ENCODE results near the gene RNF227.
"Not testable (repeated sequence)": the region's sequence is repeated elsewhere in the genome, so short reads cannot be mapped to it uniquely, and the experiment has no call there.

Gene RNF227

DNA sequence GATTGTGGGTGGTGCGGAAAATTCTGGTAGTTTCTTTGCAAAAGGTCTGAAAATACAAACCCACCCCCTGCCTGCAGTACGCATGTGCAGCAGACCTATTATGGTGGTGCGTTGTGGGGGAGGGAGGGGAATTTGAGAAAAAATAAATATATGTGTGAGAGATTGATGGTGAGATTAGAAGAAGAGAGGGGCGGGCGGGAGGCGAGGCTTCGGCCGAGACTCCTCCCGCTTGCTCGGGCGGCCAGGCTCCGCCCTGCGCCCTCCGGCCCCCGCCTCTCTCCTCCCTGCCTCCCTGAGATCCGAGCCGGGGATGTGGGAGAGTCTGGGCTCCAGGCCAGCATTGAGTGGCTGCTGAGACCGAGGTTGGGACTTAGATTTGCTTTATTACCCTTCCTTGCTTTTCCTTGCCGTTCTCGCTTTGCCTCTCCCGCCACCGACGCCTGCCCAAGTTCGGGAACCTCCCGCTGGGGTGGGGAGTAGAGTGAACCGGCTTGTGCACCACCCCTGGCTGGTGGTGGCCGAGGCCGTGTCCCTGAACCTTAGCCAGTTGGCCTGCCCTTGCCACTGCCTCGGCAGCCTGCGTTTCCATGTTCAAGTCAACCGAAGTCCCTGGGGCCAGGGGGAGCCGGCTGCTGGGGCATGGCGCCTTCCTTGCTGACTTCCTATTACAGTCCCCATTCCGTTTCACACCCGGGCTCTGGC lies 28.5 kb downstream of the RNF227 start:
- peak; percentile 99 for DNase-seq

DNA sequence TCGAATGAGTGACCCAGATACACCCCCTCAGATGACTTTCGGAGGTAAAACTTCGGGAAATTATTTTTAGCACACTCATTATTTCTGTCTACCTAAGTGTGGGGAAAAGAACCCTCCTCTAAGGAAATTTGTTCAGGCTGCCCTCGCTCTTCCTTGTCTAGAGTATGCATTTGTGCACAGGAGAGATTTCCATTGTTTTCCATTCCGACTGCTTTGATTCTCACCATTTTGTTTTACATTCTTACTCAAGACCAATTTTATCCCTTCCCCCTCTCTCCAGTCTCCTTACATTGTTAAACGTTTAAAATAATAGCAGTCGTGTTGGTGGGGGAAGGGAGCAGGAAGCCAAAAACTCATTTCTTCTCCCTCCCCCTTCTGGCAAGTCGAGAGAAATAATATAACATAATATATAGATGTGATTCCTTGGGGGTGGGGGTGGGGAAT lies 29.0 kb downstream of the RNF227 start:
- no peak for DNase-seq

DNA sequence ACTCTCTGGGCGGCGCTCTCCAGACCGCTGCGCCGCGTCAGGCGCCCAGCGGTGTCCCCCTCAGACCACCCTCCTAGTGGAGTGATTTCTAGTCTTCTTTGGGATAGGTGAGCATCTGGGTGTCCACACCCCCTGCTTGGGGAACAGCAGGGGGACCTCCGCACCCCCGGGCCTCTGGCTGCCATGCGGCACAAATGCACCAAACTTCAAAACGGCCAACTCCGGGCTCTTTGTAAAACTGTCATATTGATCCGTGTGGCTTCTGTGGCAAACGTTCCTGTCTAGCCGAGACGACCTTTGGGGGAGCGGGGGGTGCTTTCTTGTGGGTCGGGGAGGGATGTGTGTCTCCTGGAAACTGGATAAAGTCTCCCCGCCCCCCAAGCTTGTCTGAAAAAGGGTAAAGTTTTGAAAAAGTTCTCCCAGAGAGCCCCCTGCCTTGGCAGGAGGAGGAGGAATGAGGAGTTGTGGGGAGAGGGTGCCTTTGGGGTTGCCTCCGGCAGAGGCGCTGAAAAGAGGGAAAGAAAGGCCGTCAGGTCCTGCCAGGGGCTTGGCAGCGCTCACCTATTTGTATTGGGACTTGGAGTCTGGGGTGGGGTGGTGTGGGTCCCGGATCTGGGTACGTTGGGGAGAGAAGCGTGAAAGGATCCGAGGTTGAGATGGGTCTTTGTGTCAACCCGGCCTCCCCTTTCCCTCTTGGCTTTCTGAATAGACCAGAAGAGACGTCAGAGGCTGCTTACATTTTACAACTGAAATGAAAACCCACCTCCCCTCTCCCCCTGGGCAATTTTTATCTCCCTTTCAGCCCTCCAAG lies 29.7 kb downstream of the RNF227 start:
- peak; percentile 86 for DNase-seq

DNA sequence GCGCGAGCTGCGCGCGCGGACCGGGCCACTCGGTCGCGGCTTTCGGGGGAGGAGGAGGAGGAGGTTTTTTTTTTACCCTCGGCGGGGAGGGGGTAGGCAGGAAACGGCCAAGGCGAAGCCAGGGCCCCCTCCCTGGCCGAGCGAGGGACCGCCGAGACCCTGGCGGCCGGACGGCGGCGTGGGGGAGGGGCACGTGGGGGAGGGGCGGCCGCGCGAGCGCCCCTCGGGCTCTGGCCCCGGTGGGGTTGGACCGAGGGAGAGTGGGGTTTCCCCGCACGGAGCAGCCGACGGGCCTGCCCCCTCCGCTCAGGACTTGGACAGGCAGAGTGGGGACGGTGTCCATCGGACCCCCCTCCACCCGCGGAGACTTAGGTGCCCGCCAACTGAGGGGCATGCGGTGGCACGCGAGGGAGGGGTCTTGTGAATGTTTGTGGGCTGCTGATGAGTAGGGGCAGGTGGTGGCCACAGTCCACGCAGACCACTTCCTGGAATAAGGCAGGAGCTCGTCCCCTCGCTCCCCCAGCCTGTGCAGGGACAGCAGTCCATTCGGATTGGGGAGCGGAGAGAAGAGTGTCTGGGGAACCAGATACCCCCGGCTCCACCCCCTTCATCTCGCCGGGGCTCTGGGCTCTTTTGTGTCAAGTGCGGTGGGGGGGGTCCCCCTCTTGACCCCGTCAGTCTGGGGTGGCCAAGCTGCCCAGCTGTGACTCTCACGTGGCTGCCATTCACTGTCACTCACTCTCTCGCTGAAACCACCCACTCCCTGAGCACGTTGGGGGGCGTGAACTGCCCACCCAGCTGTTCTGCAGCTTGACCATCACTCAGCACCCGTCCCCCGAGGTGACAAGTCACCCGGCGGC lies 30.5 kb downstream of the RNF227 start:
- DNase-seq, result peak; percentile 87

DNA sequence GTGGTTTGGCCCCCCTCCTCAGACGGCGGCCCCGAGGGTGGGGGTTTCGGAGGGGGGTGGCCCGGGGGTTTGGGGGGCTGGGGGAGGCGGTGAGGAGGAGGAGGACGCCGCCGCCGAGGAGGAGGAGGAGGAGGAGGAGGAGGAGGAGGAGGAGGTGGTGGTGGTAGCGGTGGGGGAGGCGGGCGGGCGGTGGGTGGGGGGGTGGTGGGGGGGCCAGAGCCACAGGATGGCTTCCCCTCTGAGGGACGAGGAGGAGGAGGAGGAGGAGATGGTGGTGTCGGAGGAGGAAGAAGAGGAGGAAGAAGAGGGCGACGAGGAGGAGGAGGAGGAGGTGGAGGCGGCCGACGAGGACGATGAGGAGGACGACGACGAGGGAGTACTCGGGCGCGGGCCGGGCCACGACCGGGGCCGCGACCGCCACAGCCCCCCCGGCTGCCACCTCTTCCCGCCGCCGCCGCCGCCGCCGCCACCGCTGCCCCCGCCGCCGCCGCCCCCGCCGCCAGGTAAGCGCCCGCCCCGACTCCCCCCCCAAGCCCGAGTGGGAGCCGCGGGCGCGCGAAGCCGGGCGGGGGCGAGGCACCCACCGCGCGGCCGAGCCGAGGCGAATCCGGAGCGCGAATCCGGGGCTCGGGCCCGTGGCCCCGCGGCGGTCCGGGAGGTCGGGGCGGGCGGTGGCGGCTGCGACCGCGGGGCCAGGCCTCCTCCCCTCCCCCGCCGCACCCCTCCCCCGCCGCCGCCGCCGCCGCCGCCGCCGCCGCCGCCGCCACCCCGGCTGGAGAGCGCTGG lies 31.3 kb downstream of the RNF227 start:
- peak; percentile 57 for DNase-seq

DNA sequence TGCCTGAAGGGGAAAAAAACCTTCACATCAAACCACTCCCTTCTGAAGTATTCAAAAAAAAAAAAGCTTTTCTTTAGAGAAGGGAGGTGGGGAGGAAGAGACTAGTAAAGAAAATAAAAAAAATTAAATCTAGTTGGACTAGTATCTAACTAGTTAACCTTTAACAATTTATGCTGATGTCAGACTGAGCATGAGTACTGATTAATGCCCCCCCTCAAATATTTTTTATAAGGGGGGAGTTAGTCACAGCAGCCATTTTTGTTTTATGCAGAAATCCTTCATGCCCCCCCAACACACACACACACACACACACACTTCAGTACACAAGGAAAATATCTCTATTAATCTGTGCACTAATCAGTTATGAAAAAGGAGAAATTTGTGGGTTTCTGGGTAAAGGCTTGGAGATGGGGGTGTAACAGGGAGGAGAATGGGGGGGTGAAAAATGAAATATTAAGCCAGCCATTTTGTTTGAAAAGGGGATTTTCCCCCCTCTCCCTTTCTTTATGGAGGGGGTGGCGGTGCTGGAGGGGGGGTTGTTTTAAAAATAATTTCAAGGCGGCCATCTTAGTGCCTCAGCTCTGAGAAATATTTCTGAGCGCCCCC lies 32.2 kb downstream of the RNF227 start:
- peak; percentile 74 for DNase-seq

DNA sequence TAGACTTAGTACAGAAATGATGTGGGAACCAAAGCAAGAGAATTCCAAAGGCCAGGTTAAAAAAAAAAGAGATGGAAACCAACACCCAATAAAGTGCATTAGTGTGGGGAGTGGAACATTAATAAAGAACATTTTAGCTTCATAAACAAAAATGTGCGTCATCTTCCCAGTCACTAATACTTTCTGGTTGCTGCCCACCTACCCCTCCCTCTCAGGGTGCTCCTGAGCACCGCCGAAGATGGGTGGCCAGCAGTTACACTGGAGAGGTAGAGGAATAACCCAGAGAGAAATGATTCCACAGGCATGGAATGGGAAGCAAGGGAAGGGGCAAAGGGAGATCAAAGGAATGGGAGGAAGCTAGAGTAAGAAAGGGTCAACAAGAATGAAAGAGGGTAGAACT lies 33.5 kb downstream of the RNF227 start:
- no peak for DNase-seq

DNA sequence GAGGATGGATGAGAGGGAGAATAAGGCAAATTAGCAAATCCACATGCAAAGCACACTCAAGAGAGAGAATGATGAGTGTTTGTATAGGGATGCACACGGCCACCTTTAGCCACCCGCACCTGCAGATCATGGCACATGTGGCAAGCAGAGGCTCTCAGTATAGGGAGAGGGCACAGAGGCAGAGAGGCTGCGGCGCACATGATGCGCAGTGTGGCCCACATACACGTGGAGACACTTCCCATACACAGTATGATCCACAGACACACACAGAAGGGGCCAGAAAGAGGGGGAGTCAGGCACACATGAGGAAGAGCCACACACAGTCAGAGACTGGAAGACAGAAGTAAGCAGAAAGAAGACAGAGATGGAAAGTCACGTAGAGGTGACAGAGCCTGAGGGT lies 34.0 kb downstream of the RNF227 start:
- no peak for DNase-seq

DNA sequence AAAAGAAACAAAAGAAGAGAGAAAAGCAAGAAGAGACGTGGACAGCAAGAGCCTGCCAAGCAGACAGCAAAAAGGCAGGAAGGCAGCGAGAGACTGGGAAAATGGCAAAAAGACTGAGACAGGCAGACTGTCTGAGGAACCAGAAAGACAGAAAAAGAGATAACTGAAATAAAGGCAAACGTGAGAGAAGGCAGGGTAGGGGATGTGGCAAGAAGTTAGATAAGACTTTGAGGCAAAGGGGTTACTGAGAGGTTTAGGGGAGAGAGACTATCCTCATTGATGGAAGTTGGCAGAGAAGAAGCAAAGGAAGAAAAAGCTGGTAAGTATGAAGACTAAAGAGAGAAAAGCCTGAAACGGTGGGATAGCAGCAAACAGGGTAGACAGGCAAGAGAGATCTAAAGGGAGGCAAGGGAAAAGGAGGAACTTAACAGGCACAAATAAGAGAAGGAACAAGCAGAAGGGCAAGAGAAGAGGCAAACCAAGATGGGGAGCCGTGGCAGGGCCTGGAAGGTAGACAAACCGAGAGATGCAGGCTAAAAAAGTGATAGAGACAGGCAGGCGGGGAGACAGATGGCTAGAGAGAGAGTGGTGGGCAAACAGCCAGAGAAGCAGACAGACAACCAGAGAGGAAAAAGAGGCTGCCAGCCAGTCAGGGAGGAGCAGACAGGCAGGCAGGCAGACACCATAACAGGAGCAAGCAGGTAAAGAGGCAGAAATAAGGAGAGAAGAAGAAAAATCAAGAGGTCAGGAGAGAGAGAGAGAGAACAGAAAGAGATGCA lies 34.6 kb downstream of the RNF227 start:
- DNase-seq, result peak; percentile 74

DNA sequence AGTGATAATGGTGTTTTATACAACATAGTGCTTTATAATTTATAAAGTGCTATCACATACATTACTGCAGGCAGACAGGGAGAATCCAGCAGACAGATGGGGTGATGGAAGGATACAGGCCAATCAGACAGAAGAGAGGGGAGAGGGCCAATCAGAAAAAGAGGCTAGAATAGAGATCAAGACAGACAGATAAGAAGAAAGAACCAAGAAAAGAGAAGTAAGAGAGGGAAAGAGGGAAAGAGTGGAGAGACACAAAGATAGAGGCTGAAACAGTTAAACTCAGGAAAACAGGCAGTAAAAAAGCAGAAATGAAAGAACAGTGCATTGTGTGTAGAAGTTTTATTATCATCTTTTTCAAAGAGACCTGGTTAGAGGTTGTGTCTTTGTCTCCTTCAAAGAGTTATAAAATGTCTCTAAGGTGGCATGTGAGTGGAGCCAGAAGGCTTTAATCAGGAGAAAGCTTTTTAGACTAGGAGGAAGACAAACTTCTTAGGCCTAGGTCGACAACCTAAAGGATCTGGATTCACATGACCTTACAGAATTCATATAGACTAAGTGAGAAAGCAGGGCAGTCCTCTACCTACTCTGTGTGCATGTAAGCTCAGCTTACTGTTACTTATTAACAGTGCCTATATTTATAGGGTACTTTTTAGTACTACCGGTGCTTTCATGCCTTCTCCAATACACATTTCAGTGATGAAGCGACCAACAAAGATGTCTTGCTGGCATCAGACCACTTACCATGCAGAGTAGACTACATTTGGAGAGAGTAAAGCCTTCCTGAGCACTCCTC lies 35.8 kb downstream of the RNF227 start:
- DNase-seq, result peak; percentile 77

DNA sequence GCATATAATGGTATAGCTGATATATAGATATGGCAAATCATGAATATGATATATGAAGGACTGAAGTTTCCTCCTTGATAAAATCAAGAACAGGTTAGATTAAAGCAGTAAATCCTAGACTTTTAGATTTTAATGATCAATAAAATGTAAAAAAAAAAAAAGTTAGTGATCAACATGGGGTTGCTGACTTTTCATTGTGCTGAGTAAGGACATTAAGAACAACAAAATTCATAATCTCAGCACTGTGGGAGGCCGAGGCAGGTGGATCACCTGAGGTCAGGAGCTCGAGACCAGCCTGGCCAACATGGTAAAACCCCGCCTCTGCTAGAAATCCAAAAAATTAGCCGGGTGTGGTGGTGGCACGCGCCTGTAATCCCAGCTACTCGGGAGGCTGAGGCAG lies 37.9 kb downstream of the RNF227 start:
- DNase-seq, result no peak

DNA sequence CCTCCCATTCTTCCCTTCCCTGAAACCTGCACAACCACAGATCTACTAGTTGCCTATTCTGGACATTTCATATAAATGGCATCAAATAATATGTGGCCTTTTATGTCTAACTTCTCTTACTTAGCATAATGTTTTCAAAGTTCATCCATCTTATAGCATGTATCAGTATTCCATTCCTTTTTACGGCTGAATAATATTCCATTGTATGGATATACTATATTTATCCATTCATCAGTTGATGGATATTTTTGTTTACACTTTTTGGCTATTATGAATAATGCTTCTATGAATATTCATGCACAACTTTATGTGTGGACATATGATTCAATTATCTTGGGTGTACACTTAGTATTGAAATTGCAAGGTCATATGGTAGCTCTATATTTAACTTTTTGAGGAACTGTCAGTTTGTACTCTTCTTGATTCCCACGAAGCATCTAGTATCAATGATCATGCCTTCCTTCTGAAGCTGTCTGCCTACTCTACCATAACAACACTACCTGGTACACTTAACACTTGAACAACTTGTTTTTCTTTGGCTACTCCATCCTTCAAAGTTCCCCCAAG lies 40.2 kb downstream of the RNF227 start:
- no peak for DNase-seq

DNA sequence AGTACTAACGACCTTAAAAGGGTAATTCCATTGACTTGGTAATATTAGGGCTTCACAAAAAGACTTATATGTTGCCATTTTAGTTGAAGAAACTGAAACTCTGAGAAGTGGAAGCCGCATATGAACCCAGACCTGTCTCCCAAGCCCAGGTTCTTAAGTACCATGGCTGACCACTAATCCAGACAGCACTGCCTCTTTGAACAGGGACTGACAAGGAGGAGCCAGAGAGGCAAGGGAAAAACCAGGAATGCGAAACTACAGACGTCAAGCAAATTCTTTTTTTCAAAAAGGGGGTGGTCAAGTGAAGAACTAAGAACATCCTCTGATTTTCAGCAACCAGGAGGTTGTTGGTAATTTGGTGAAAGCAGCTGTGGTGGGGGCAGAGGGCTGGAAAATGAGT lies 43.0 kb downstream of the RNF227 start:
- no peak for DNase-seq

DNA sequence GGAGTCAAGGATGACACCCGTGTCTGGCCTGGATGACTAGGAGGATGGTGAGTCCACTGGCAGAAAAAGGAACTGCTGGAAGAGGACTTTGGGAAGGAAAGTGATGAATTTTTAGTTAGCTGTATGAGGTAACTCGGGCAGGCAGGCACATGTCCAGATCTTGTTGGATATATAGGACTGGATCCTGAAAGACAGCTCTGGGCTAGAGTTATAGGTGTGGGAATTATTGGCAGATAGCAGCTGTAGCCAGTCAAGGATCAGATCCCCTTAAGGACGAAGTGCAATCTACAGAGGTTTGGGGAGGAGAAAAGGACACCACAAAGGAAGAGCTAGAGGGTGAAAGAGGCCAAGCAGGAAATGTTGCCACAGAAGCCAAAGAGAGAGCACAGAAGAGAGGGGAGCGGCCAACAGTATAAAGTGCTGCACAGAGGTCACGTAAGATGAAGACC lies 48.2 kb downstream of the RNF227 start:
- DNase-seq, result no peak

DNA sequence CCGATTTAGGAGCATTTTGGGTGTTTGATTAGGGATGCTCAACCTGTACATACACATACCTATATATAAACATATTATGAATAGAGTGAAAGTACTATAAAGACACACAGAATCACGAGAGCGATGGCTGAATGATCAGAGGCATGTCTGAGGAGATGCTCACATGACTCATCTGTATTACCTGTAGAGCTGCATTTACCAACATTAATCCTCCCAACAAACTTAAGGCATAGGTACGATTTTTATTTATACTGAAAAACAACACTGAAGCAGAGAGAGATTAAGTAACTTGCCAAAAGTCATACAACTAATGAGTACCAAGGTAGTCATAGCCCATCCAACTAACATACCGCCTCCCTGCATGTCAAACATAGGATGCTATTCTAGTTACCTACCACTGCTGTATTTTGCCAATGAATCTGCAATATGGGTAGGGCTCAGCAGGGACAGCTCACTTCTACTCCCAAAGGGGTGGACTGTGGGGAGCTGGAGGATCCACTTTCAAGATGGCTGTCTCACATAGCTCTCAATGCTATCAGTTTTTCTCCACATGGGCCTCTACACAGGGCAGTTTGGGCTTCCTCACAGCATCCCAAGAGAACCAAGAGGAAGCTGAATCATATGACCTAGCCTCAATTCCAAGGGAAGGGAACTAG lies 51.0 kb downstream of the RNF227 start:
- DNase-seq, result no peak

DNA sequence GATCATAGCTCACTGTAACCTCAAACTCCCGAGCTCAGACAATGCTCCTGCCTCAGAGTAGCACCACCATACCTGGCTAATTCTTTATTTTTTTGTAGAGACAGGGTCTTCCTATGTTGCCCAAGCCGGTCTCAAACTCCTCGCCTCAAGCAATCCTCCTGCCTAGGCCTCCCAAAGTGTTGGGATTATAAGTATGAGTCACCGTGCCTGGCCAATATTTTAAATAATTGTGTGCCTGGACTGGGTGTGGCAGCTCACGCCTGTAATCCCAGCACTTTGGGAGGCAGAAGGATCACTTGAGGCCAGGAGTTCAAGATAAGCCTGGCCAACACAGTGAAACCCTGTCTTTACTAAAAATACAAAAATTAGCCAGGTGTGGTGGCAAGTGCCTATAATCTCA lies 51.7 kb downstream of the RNF227 start:
- DNase-seq, result not testable (repeated sequence)
